ENCODE data around the gene HEXIM1.
"Not testable (repeated sequence)": the region's sequence is repeated elsewhere in the genome, so short reads cannot be mapped to it uniquely, and the experiment has no call there.

HEXIM1 gene

DNA sequence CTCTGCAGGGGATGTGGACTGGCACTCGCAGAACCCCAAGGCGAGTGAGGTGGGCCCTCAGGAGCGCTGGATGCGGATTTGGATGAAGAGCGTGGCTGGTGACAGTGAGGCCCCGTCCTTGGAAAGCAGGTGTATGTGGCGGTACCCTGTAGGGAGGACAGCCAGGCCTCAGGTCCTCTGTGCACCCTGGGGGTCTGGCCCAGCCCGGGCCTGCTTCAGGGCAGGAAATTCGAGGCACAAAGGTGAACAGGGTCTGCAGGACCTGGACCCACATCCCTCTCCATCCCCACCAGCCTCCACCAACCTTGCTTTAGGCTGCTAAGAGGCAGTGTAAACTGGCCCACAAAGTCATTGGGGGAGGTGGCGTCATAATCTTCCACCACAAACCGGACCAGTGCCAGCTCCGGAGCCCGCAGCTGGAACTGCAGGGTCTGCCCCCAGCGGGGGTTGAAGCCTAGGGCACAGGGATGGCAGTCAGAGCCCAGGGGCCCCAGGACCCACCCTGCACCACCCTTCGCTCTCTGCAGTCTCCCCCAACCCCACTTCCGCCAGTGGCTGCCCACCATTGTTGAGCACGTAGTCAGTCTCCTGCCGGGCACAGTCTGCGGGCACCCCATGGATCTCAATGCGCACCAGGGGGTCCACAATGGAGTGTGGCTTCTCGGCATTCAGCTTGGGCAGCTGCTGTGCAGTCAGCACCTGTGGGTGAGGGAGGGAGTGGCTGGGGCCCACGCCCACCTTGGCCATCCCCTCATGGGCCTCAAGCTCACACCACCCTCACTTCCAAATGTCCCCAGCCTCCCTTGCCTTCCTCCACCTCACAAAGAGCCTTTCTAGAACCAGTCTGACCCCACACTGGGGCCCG, 35.5 kb upstream of the HEXIM1 start:
- no peak overlapping the region for H3K4me3 ChIP-seq (ENCODE audit: low read depth, low read length)
- DNase-seq (ENCODE audit: low read depth) = no peak

- DNase-seq (ENCODE audit: low read depth) = no peak
- no peak overlapping the region for H3K4me3 ChIP-seq (ENCODE audit: low read depth, low read length)
These were observed 34.9 kb upstream of the HEXIM1 start for GRCh38 chr17:45113424-45113754.

GRCh38 chr17:45114117-45114932, 34.0 kb upstream of the HEXIM1 start:
- no peak for DNase-seq (ENCODE audit: low read depth)
- H3K4me3 ChIP-seq (ENCODE audit: low read depth, low read length) = no peak overlapping the region

GRCh38 chr17:45115015-45115625, 33.2 kb upstream of the HEXIM1 start:
- DNase-seq (ENCODE audit: low read depth) = no peak
- H3K4me3 ChIP-seq (ENCODE audit: low read depth, low read length) = no peak overlapping the region

GRCh38 chr17:45115871-45116270, 32.4 kb upstream of the HEXIM1 start:
- no peak overlapping the region for H3K4me3 ChIP-seq (ENCODE audit: low read depth, low read length)
- no peak for DNase-seq (ENCODE audit: low read depth)

- no peak for DNase-seq (ENCODE audit: low read depth)
- H3K4me3 ChIP-seq (ENCODE audit: low read depth, low read length) = no peak overlapping the region
These were observed 31.8 kb upstream of the HEXIM1 start for GRCh38 chr17:45116434-45117016.

GRCh38 chr17:45117334-45117733, 30.9 kb upstream of the HEXIM1 start:
- no peak for DNase-seq (ENCODE audit: low read depth)

DNA sequence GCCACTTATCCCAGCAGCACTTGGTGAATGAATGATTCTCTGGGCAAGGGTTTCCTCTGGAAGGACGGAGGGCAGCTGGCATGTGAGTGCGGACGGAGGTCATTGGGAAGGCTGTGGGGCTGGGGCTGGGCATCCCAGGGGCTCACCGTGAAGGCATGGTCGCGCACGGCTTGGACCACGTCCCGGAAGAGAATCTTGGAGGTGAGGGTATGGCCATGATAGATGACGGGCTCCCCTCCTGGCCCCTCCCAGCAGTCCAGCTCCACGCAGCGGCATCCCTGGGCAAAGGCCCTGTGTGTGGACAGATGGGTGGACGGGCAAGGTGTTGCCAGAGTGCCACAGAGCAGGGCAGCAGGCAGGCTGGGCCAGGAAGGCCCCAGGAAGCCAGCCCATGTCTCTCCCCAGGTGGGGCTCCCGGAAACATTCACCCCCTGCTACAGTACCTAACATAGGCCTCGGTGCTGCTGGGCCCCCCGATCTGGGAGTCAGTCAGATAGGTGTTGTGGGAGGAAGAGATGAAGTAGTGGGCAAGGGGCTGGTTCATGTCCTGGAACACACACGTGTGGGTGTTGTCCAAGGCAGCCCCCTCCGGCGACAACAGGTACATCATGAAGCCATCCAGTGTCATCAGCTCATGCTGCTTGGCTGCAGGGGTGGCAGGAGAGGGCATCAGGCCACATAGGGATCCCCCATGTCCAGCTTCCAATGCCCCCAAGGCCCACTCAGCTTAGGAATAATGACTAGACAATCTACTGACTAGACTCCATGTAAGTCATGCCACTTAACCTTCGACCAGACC, 30.2 kb upstream of the HEXIM1 start:
- DNase-seq (ENCODE audit: low read depth) = no peak

More at GRCh38 chr17:45117334-45117733, 30.9 kb upstream of the HEXIM1 start:
- H3K4me3 ChIP-seq (ENCODE audit: low read depth, low read length) = no peak overlapping the region

GRCh38 chr17:45118691-45119090, 29.6 kb upstream of the HEXIM1 start:
- H3K4me3 ChIP-seq (ENCODE audit: low read depth, low read length) = no peak overlapping the region
- DNase-seq (ENCODE audit: low read depth) = no peak

More for the DNA sequence above, 30.2 kb upstream of the HEXIM1 start:
- H3K4me3 ChIP-seq (ENCODE audit: low read depth, low read length) = no peak overlapping the region

DNA sequence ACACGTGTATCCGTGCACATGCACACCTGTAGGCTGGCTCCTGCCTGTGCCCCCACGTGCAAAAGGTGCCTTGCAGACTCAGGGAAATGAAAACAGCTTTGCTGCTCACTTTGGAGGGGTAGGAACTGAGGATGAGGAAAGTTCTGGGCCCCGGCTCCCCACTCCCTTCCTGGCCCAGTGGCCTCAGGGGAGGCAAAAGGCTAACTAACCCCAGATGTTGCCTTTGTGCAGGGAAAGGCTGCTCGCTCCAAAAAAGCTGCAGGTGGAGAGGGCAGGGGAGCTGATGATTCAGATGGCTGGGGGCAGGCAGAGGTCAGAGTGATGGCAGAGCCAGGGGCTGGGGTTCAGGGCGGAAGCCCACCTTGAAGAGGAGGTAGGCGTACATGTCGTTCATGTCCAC, 28.3 kb upstream of the HEXIM1 start:
- H3K4me3 ChIP-seq (ENCODE audit: low read depth, low read length) = no peak overlapping the region
- no peak for DNase-seq (ENCODE audit: low read depth)

DNA sequence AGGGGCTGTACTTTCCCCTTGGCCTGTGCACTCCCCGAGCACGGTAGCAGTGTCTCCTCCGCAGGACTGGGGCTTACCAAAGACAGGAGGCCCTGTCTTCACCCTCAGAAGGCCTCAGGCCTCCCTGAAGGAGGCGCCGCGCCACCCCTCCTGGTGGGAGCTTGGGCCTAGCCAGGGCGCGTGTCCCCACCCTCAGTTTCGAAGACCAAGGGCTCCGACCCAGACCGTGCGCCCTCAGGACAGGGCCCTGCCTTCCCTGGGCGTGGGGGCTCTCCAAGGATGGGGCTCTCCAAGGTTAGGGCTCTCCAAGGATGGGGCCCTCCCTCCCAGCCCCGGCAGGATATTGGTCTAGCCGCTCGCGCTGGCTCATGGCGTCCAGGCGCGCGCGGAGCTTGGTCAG, 27.7 kb upstream of the HEXIM1 start:
- DNase-seq (ENCODE audit: low read depth) = no peak
- H3K4me3 ChIP-seq (ENCODE audit: low read depth, low read length) = no peak overlapping the region

- no peak for DNase-seq (ENCODE audit: low read depth)
- H3K4me3 ChIP-seq (ENCODE audit: low read depth, low read length) = no peak overlapping the region
These were observed 27.2 kb upstream of the HEXIM1 start for GRCh38 chr17:45121055-45121454.

GRCh38 chr17:45123076-45123770, 25.1 kb upstream of the HEXIM1 start:
- no peak for DNase-seq (ENCODE audit: low read depth)
- H3K4me3 ChIP-seq (ENCODE audit: low read depth, low read length) = no peak overlapping the region

GRCh38 chr17:45123930-45124796, 24.1 kb upstream of the HEXIM1 start:
- no peak overlapping the region for H3K4me3 ChIP-seq (ENCODE audit: low read depth, low read length)
- DNase-seq (ENCODE audit: low read depth) = no peak

DNA sequence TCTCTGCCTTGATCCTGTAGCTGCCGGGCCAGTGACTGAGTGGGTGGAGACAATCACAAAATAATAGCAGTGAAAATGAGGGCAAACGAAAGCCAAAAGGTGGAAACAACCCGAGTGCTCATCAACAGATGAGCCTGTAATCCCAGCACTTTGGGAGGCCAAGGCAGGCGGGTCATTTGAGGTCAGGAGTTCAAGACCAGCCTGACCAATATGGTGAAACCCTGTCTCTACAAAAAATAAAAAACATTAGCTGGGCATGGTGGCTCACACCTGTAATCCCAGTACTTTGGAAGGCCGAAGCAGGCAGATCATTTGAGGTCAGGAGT, 23.5 kb upstream of the HEXIM1 start:
- H3K4me3 ChIP-seq (ENCODE audit: low read depth, low read length); DNase-seq (ENCODE audit: low read depth): not testable (repeated sequence)

- no peak overlapping the region for H3K4me3 ChIP-seq (ENCODE audit: low read depth, low read length)
- no peak for DNase-seq (ENCODE audit: low read depth)
These were observed 22.8 kb upstream of the HEXIM1 start for GRCh38 chr17:45125509-45125908.

GRCh38 chr17:45127207-45127547, 21.1 kb upstream of the HEXIM1 start:
- no peak overlapping the region for H3K4me3 ChIP-seq (ENCODE audit: low read depth, low read length)
- no peak for DNase-seq (ENCODE audit: low read depth)

Data from skeletal muscle cell (primary cell).